Sigmoid colon (tissue), 7 donors: ENCODE data around the gene HKDC1. TPM values are rescaled to one million over a fixed set of nuclear protein-coding genes. Genes with fewer than 3 reads are reported as not detected.
"Not testable (repeated sequence)": the region's sequence is repeated elsewhere in the genome, so short reads cannot be mapped to it uniquely, and the experiment has no call there.

ENCODE experiments used
- DNase-seq: peaks from one replicate; pipeline ENCODE4 v3.0.0-alpha.2; 2019
- H3K27ac ChIP-seq, 4 donors: fragments of 200-600 bp; sonication (generic); one replicate each; pipeline ENCODE4 v1.5.1; 2016 to 2019; ENCODE audit warnings: mild to moderate bottlenecking in 1 of 4
- H3K27me3 ChIP-seq, 3 donors: fragments of 200-600 bp; sonication (generic); one replicate each; pipeline ENCODE4 v1.5.1; 2019; ENCODE audit warnings: mild to moderate bottlenecking in 1 of 3
- H3K36me3 ChIP-seq, 4 donors: fragments of 200-600 bp; sonication (generic); one replicate each; pipeline ENCODE4 v1.5.1; 2016 to 2019
- H3K4me1 ChIP-seq, 4 donors: fragments of 200-600 bp; sonication (generic); one replicate each; pipeline ENCODE4 v1.5.1; 2017 to 2019
- H3K4me3 ChIP-seq, 4 donors: fragments of 200-600 bp; sonication (generic); one replicate each; pipeline ENCODE4 v1.5.1; 2017 to 2019; ENCODE audit warnings: mild to moderate bottlenecking in 2 of 4, moderate library complexity in 1 of 4
- H3K9me3 ChIP-seq, 4 donors: fragments of 200-600 bp in 3 of 4; sonication (generic) in 3 of 4; one replicate each; pipeline versions ENCODE4 v1.5.1 to v1.6.1; 2013 to 2019
- CTCF ChIP-seq, 4 experiments: fragments of 450-650 bp in 3 of 4; fragments of 200-600 bp in 1 of 4; IDR thresholded peaks; one replicate each; pipeline ENCODE4 v1.5.1; 2016 to 2019; ENCODE audit warnings: antibody characterized with exemption in 4 of 4, mild to moderate bottlenecking in 3 of 4, moderate library complexity in 2 of 4
- EP300 ChIP-seq, 4 donors: sonication (generic); formaldehyde crosslinking; IDR thresholded peaks; one replicate each; pipeline ENCODE4 v1.6.1; 2017; ENCODE audit warnings: antibody characterized with exemption in 4 of 4
- POLR2A ChIP-seq, 2 donors: fragments of 450-650 bp; IDR thresholded peaks; one replicate each; pipeline ENCODE4 v1.6.1; 2016; ENCODE audit warnings: antibody characterized with exemption in 2 of 2, mild to moderate bottlenecking in 2 of 2, moderate library complexity in 2 of 2
- POLR2AphosphoS5 ChIP-seq, 4 donors: sonication (generic); formaldehyde crosslinking; IDR thresholded peaks; one replicate each; pipeline ENCODE4 v1.6.1; 2017; ENCODE audit warnings: antibody characterized with exemption in 4 of 4
- WGBS, 2 donors: extraction: QIAGEN DNeasy Blood & Tissue Kit; methylation state at CpG; one replicate each; pipeline ENCODE4 v1.1.7; 2013; 5-methylcytosine and 5-hydroxymethylcytosine counted together
- intact Hi-C: fragments of 100-400 bp; cut with DNase I; formaldehyde crosslinking; loops from one replicate; pipeline ENCODE4 v1.15.1; 2023
- polyA plus RNA-seq, 3 donors: library from polyadenylated mRNA; stranded (reverse); fragments of 200-250 nt; gene quantifications; one replicate each; pipeline ENCODE4 v1.2.3, GENCODE V29; 2013
- total RNA-seq, 4 donors: library from RNA; depleted of rRNA; stranded (reverse); fragments of >200 nt; gene quantifications; one replicate each; pipeline ENCODE4 v1.1.0, GENCODE V29; 2016
- donor health status: healthy with polysubstance abuse.
- donor health status: Bipolar disorder and iron deficiency.
- donor health status: healthy.

Gene HKDC1
- total and polyA plus RNA-seq, 7 donors = 8.4 to 33.3 (median 19.2) TPM; not detected in 4

DNA sequence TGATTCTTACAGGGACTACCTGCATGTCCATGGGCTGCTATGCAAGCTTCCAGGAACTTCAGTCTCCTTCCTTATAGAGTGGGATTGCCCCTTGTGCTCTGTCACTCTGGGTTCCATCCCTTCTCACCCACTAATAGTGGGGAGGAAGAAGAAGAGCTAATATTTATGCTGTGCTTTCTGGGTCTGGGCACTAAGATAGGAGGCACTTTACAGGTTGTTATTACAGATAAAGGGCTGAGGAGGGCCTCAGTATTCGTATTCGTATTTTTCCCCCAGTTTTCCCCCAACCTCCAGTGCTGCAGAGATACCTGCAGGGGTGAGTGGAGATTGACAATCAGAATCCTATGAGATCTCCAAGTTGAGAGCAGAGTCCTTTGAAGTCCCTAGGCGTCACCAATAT, 72.3 kb downstream of the HKDC1 start:
- 59 to 70% methylated on average over 3 of the region's 3 CpGs for WGBS, 2 donors
- Histone ChIP-seq H3K4me3 (no peak overlapping the region), H3K27me3 (peaks cover 0 to 3% (median 0%) of the 10 kb centered on the region in 3 donors), H3K9me3 (no peaks in the 10 kb centered on the region), H3K36me3 (no peaks in the 10 kb centered on the region), H3K27ac (no peak overlapping the region), H3K4me1 (no peaks in the 10 kb centered on the region)
- no peak for DNase-seq
- intact Hi-C loops = no loop called here
- TF ChIP-seq POLR2A (IDR thresholded peaks at IDR 0.05) (no peak), EP300 (IDR thresholded peaks at IDR 0.05) (no peak), CTCF (IDR thresholded peaks at IDR 0.05) (no peak), POLR2AphosphoS5 (IDR thresholded peaks at IDR 0.05) (no peak)

DNA sequence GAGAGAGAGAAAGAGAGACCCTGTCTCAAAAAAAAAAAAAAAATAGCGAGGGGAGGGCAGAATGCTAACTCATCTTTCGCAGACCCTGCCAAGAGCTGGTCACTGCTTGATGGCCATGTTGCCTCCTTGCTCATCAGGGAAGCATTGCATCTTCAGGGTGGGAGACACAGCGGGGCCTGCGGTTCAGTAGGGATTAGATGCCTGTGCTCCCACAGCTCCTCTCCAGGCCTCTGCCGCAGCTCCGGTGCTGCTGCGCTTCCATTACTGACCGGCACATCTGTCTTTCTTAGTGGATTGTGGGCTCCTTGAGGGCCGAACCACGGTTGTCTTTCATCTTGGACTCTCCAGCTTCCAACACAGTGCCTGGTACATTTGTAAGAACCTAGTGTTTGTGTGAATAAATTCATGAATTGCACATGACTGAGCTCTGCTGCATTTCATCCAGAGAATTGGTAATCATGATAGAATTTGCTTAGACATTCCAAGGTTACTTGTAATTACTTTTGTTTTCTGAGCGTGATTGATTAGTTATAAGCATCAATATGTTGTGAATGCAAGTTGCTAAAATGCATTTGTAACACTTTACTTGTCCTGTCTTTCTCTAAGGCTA, 75.0 kb downstream of the HKDC1 start:
- 92 to 94% methylated on average over 11 of the region's 11 CpGs for WGBS, 2 donors
- no peak overlapping the region for H3K4me3 ChIP-seq
- TF ChIP-seq EP300 (IDR thresholded peaks at IDR 0.05) (no peak), POLR2AphosphoS5 (IDR thresholded peaks at IDR 0.05) (no peak), POLR2A (IDR thresholded peaks at IDR 0.05) (no peak)
- no peaks in the 10 kb centered on the region for H3K27me3 ChIP-seq
- H3K4me1 ChIP-seq = no peaks in the 10 kb centered on the region
- intact Hi-C loops = no loop called here
- no peaks in the 10 kb centered on the region for H3K36me3 ChIP-seq
- DNase-seq = no peak
- no peak overlapping the region for H3K27ac ChIP-seq
- H3K9me3 ChIP-seq = no peaks in the 10 kb centered on the region

DNA sequence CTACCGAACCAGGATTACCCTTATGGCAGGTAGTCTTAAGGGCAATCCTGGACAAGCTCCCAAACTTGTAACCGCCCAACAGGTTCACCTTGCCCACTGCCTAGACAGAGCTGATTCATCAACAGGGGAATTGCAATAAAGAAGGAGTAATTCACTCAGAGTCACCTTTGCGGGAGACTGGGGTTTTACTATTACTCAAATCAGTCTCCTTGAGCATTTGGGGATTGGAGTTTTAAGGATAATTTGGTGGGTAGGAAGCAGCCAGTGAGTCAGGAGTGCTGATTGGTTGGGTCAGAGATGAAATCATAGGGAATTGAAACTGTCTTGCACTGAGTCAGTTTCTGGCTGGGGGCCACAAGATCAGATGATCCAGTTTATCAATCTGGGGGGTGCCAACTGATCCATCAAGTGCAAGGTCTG, 83.5 kb downstream of the HKDC1 start:
- TF ChIP-seq CTCF (IDR thresholded peaks at IDR 0.05) (no peak), POLR2A (IDR thresholded peaks at IDR 0.05) (no peak), POLR2AphosphoS5 (IDR thresholded peaks at IDR 0.05) (no peak), EP300 (IDR thresholded peaks at IDR 0.05) (no peak)
- H3K4me3 ChIP-seq = no peak overlapping the region
- WGBS, 2 donors = 88 to 94% methylated on average over 3 of the region's 3 CpGs
- no peaks in the 10 kb centered on the region for H3K9me3 ChIP-seq
- no peaks in the 10 kb centered on the region for H3K27me3 ChIP-seq
- H3K27ac ChIP-seq = no peak overlapping the region
- H3K36me3 ChIP-seq = no peaks in the 10 kb centered on the region
- DNase-seq = no peak
- intact Hi-C loops = no loop called here
- no peaks in the 10 kb centered on the region for H3K4me1 ChIP-seq

DNA sequence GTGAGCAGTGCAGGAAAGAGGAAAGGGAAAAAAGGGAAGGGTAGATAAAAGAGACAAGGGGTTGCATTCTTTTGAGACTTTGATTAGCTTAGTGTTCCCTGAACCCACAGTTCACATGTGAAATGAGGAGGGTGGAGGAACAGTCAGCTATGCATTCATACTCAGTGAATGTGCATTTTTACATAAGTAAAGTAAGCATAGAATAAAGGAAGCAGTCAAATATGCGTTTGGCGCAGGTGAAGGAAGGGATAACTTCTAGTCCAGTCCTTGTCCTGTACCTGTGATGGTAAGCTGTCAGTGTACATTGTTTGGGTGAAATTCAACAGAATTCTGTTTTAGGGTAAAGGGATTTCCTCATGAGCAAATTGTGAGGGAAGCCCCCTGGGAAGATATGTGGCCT, 86.3 kb downstream of the HKDC1 start:
- H3K4me1 ChIP-seq = no peaks in the 10 kb centered on the region
- TF ChIP-seq EP300 (IDR thresholded peaks at IDR 0.05) = no peak
- TF ChIP-seq CTCF (IDR thresholded peaks at IDR 0.05) = no peak
- no peak for TF ChIP-seq POLR2A (IDR thresholded peaks at IDR 0.05)
- TF ChIP-seq POLR2AphosphoS5 (IDR thresholded peaks at IDR 0.05) = no peak

DNA sequence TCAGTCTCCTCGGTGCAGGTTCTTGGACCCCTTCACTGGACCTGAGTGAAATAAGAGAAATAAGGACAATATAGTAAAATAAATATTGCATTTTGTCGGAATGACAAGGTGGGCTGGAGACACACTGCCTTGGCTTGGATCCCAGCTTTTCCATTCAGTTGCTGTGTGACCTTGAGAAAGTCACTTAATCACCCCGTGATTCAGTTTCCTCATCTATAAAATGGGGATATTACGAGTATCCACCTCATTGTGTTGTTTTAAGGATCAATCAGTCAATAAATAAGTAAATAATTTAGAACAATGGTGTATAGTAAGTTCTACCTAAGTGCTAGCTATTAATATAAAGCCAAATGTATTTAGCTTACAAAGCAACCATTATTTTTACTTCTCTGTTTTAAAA, 87.3 kb downstream of the HKDC1 start:
- no peaks in the 10 kb centered on the region for H3K4me1 ChIP-seq
- 72 to 88% methylated on average over 4 of the region's 4 CpGs for WGBS, 2 donors
- TF ChIP-seq POLR2AphosphoS5 (IDR thresholded peaks at IDR 0.05) = no peak
- no peak for TF ChIP-seq EP300 (IDR thresholded peaks at IDR 0.05)
- no peak for TF ChIP-seq CTCF (IDR thresholded peaks at IDR 0.05)
- no peak for TF ChIP-seq POLR2A (IDR thresholded peaks at IDR 0.05)
- no peak overlapping the region for H3K4me3 ChIP-seq
- H3K27me3 ChIP-seq = no peaks in the 10 kb centered on the region
- H3K36me3 ChIP-seq = no peaks in the 10 kb centered on the region
- DNase-seq = no peak
- H3K27ac ChIP-seq = no peak overlapping the region
- no peaks in the 10 kb centered on the region for H3K9me3 ChIP-seq
- intact Hi-C loops = no loop called here

More for the DNA sequence above, 86.3 kb downstream of the HKDC1 start:
- Histone ChIP-seq H3K4me3 (no peak overlapping the region), H3K27ac (no peak overlapping the region), H3K27me3 (no peaks in the 10 kb centered on the region), H3K9me3 (no peaks in the 10 kb centered on the region), H3K36me3 (no peaks in the 10 kb centered on the region)
- DNase-seq = no peak
- WGBS, 2 donors = 95 to 96% methylated on average over 2 of the region's 2 CpGs
- intact Hi-C loops = no loop called here

DNA sequence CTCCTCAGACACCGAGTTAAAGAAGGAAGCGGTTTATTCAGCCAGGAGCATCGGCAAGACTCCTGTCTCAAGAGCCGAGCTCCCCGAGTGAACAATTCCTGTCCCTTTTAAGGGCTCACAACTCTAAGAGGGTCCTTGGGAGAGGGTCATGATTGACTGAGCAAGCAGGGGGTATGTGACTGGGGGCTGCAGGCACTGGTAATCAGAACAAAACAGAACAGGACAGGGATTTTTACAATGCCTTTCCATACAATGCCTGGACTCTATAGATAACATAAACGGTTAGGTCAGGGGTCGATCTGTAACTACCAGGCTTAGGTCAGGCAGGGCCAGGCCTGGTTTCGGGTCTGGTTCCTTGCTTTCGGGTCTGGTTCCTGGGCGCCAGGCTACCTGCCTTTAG, 88.2 kb downstream of the HKDC1 start:
- H3K4me3 ChIP-seq, H3K27ac ChIP-seq, intact Hi-C loops, DNase-seq, H3K27me3 ChIP-seq, H3K4me1 ChIP-seq, H3K36me3 ChIP-seq, H3K9me3 ChIP-seq: not testable (repeated sequence)
- 92 to 95% methylated on average over 10 of the region's 10 CpGs for WGBS, 2 donors
